Measurements from ENCODE around the gene REG4.
"Not testable (repeated sequence)": the region's sequence is repeated elsewhere in the genome, so short reads cannot be mapped to it uniquely, and the experiment has no call there.

The REG4 gene

DNA sequence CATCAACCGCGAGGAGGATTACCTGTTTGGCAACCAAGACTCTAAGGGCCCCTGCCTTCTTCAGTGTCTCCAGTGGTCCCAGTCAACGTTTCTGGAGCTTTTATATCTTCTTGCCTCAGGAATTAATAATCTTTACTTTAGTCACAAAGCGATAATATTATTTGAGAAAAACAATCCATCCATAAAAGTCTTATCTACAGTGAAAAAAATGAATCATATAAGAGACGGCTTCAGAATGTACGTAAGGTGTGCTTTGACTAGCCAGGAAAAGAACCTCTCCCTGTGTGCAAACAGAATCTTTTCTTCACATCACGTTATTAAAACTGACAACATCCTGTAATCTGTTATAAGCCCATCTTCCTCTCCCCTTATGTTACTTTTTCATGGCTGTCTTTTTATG, at the start of gene REG4:
Gene REG4, minus strand, starts transcription at position 74 of the 400 bp plus-strand sequence. CDS start 2,691 bp downstream, outside the sequence.
- DNase-seq: no peak

DNA sequence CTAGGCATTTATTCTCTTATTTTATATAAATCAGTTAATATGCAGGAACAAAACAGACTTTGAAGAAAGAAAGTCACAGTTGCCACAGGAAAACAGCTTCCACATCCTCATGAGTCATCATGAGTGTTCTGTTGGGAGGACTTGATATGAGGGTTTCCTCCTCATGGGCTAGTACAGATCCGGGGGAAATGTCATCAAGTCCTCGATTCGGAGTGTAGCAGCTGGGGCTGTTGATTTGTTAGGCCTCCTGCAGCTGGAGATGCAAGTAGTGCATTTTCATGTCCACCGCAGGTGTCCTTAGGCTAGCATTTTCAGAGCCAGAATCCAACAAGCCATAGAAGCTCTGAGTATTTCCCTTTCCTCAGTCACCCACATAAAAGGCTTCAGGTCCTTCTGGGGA, 48.4 kb upstream of the REG4 start:
- no peak for DNase-seq

DNA sequence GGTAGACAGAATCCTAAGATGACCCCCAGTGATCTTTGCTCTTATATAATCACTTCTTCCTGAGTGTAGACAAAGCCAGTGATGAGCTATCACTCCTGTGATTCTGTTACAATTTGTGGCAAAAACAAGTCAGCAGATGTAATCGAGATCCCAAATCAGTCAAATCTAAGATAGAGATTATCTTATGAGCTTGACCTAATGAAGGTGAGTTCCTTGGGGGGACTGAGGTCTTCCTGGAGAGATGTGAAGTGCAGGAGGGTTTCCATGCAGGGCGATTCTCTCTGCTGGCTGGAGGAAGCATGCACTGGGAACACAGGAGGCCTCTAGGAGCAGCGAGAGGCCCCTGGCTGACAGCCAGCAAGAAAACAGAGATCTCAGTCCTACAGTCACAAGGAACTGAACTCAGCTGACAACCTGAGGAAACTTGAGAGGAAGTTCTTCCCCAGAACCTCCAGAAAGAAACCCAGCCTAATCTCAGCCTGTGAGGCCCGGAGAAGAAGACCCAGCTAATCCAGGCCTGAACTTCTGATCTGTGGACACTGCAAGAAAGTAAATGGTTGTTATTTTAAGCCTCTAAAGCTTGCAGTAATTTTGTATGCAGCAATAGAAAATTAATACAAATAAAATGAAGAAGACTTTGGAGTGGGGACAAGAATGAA, 47.4 kb upstream of the REG4 start:
- not testable (repeated sequence) for DNase-seq

DNA sequence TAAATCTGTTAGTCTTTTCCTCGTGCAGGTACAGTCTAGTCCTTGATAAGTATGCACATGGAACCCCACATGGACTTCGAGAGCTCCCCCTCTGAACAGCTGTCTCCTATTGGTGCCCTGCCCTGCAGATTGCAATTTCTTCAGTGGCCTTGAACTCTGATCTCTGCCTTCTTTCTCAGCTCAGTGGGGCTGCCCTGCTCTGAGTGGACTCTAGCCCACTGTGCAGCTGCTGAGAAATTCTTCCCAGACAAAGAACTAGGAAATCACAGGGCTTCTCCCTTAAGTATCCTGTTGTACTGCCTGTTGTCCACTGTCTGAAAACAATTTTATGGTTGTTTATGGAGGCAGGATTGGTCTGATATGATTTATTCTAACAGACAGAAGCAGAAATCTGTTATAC, 46.9 kb upstream of the REG4 start:
- no peak for DNase-seq

DNA sequence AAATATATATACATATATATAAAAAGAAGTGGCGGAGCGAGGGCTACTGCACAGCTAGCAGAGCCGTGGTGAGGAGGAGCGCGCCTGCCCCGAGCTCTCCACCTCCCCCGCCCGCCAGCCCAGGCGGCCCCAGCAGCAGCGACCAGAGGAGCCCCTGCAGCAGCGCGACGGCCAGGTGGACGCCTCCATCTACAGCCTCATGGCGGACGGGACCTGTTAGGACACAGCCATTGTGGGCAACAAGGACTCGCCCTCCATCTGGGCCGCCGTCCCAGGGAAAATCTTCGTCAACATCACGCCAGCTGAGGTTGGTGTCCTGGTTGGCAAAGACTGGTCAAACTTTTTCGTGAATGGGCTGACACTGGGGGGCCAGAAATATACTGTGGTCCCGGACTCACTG, 41.9 kb upstream of the REG4 start:
- DNase-seq: no peak

DNA sequence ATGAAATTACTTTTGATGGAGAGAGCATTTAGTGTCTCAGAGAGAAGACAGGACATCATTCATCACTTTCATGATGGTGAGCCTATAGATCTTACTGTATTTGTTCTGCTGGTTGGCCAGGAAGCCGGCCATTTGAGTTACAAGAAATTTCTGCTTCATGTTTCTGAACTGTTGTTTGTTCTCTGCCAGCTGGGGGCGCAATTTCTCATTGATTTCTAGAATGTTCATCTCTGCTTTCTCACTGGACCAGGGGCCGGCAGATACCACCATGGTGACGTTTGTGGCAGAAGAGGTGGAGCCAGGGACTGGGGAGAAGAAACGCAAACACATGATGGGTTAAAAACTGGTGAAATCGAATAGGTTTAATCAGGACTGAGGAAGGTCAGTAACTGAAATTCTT, 32.9 kb upstream of the REG4 start:
- DNase-seq: not testable (repeated sequence)

DNA sequence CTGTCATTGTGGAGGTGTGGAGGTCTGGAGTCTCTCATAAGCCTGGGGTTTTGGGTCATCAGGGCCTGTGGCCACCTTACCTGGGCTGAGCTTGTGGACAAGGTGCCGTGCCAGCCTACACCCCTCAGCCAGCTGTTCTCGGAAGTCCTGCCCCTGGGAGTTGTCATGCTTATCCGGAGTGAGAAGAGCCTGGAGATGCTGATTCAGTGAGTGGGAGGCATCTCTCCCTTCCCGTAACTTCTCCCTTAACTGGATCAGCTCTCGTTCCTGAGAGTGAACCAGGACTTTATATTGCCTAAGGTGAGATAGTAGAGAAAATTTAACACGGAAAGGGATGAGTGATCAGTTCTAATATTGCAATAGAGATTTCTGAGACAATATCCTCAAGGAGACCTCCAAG, 30.0 kb upstream of the REG4 start:
- no peak for DNase-seq

DNA sequence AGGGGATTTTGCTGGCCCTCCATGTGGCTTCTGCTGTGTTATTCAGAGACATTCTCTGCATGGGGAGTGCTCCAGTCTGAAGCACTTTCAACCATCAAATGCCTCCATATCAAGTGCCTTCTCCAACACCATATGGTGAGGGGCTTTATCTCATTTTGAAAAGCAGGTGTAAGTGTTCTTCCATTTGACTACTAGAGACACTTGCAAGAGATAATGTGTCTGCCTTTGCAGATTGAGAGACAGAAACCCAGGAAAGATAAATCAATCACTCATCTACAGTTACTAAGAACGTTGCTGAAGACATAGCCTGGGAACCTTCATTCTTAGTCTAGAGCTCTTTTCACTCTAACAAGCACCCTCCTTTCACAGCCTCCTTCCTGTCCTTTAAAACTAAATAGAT, 29.5 kb upstream of the REG4 start:
- peak; percentile 84 for DNase-seq

DNA sequence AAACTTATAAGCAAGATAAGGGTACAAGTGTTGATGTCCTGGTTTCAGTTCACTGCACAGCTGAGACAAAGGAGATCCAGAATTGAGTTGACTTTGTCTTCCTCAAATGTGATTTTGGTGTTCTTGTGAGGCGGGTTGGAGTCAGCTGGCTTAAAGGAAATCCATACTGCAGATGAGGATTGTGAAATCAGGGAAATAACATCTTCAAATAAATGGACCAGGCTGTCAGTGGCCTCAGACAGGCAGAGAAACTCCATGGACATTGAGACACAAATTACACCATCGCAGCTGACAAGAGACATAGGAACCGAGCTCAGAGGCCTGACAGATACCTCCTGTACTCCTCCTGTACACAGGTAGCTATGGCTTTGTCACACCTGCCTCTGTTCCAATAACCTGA, 27.0 kb upstream of the REG4 start:
- DNase-seq: no peak

DNA sequence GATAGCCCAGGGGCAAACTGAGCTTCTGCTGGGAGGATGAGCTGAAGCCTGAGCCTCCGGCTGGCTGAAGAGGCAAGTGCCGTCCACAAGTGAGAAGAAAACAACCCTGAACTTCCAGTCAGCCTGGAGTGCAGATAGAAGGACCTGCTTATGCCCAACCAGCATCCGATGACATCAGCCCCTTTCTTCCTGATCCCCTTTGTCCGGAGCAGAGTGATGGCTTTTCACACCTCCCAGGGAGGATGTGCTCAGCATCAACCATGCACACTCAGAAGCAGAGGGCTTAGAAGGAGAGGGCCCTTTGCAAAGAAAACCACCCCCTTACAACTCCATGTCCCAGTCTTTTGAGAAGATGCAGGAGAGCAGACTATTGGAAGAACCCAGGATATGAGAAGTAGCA, 23.7 kb upstream of the REG4 start:
- no peak for DNase-seq

DNA sequence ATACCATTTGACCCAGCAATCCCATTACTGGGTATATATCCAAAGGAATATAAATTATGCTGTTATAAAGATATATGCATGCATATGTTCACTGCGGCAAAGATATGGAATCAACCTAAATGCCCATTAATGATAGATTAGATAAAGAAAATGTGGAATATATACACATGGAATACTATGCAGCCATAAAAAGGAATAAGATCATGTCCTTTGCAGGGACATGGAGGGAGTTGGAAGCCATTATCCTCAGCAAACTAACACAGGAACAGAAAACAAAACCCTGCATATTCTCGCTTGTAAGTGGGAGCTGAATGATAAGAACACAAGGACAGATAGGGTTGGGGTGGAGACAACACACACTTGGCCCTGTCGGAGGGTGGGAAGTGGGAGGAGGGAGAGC, 19.8 kb upstream of the REG4 start:
- no peak for DNase-seq

DNA sequence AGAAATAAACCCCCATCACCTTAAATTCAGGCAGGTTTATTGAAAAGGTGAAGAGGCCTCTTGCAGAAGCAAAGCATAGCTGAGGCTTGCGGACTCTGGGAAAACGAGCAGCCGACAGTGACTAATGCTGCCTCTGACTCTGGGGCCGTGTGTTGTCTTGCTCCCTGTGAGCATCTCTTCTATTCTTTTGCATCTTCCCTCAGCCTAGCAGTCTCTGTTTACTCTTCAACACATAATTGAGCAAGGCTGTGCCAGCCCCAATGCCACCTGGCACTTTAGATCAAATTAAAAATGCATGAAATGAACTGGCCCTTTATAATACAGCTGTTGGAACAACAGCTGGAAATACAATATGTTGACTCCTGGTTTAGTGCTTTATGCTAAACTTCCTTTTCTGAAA, 18.4 kb upstream of the REG4 start:
- no peak for DNase-seq

DNA sequence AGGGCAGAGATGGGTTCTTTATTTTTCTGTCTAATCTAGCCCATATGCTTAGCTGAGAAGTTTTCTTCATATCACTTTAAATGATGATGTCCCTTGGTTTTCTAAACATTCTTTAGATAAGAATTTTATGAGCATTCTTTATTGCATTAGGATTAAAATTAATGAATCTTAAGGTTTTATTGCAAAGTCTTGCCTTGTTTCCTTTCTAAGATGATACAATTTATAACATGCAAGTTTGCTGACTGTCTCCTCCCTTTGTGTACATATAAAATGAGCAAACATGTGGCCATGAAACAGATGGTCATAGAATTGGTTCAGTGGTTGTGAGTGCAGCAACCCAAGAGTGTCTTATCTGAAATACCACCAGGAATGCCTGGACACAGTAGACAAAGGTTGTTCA, 17.7 kb upstream of the REG4 start:
- DNase-seq: not testable (repeated sequence)

DNA sequence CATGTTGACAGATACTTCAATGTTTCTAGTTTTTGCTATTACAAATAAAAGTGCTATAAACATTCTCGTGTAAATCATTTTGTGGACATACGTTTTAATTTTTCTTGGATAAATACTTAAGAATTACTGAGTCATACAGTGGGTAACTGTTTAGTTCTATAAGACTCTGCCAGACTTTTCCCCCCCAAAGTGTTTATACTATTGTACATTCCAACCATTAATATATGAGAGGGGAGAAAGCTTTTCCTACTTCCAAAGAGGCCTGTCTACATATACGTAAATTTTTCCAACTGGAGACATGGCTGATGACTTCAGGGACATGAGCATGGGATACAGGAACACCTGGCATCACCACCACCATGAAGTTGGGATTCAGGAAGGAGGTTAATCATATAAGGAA, 17.0 kb upstream of the REG4 start:
- no peak for DNase-seq

DNA sequence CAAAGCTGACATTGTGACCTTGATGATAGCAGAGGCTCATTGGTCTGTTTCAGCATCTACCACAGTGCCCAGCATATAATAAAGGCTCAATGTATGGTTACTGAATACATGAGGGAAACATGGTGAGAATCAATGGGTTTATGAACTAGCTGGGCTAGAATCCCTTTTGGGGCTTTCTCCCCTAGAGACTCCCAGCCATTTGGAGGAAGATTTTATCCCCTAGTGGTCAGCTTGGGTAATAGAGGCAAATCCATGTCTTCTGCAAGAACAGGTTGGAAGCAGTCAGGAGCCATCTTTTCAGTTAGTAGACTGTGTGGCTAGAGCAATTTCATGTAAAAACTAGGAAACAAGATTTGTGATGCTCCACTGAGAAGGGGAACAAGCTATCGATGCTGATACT, 15.8 kb upstream of the REG4 start:
- no peak for DNase-seq

DNA sequence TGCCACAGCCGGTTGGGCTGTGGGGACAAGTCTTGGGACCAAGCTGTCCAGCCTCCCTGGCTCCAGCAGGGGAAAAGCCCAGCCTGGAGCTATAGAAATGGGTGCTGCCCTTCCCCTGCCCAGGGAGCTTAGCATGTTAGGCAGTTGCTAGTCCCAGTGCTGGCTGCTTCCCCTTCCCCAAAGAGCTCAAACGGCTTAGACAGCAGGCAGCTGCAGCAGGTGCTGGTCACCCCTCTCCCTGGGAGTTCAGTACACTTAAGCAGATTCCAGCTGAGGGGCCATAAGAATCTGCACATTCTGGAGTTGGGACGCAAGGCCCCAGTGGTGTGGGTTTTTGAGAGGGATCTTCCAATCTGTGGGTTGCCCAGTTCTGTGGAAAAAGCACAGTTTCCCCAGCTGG, 11.1 kb upstream of the REG4 start:
- no peak for DNase-seq

DNA sequence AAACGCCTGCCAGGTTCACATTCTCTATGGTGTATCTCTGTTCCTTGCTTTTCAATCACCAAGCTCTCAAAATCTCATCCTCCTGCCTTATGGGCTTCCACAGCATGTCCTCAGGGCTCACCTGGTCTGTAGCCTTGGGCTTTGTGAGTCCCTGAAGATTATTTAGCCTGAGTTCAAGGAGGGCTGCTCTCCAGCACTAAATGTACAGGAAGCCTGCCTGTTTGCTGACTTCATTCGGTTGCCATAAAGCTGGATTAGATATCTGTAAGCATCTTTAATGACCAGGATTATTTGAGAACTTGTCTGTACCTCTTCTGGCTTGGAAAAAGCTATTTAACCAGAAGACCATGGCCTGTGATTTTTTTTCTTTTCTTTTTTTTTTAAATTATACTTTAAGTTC, 6.9 kb upstream of the REG4 start:
- no peak for DNase-seq

DNA sequence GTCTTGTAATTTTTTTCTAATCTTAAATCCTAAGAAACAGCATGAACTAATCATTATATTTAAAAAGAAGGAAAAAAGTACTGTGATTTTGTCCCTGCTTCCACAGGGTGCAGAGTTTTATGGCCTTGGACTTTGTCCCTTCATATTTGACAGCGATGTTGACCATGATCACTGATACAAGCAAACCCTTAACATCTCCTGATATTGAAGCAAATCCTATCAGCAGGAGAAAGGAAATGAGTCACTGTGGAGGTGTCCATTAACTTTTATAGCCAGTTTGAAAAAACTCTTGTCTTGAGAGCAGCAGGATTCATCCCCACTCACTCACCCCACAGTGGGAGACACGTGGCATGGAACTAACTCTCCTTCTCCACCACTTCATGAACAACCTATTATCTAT, 5.1 kb upstream of the REG4 start:
- DNase-seq: no peak

DNA sequence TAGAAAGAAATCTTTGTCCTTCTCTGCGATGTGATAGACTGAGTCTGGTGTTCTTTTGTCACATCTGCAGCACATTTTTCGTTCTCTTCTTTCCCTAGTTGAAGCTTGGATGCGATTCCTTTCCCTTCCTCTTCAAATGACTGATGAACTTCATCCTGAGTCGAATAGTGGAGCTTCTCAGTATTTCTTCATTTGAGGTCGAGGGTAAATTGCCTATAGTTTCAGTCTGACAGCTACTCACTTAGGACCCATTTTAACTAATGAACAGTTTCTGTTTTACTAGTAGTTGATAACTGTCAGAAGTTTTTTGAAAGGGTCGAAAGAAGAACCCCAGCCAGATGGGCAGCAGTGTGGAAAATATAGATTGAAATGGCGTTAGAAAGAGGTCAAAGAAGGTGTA, 4.7 kb upstream of the REG4 start:
- DNase-seq: no peak

DNA sequence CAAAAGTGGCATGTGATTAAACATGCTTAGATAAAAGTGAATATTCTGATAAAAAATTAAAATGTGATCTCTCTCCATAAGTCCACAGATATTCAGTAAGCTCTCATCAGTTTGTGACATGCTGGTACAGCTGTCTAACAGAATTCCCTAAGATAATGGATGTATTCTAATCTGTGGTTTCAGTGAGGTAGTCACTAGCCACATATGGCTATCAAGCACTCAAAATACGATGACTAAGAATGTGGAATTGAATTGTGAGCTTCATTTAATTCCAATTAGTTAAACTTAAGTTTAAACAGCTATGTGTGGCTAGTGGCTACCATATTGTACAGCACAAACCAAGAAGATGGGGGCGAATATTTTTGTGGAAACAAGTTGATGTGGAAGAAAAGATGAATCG, 4.1 kb upstream of the REG4 start:
- no peak for DNase-seq

DNA sequence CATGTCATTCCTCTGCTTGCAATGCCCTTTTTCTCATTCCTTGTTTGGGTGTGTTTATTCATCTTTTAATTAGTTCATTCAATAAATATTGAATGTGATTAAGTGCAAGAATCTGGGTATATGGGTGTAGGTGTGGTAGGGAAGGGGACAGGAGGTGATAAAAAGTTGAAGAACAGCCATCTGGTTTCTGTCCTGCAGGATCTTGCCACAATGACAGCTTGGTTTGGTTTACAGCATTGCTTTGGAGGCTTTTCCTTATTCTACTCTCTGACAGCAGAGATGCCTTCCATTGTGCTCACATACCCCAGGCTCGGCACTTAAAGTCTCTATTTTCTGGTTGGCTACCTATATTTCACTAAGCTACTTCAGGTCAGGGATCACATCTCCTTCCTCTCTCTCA, 3.0 kb upstream of the REG4 start:
- no peak for DNase-seq

DNA sequence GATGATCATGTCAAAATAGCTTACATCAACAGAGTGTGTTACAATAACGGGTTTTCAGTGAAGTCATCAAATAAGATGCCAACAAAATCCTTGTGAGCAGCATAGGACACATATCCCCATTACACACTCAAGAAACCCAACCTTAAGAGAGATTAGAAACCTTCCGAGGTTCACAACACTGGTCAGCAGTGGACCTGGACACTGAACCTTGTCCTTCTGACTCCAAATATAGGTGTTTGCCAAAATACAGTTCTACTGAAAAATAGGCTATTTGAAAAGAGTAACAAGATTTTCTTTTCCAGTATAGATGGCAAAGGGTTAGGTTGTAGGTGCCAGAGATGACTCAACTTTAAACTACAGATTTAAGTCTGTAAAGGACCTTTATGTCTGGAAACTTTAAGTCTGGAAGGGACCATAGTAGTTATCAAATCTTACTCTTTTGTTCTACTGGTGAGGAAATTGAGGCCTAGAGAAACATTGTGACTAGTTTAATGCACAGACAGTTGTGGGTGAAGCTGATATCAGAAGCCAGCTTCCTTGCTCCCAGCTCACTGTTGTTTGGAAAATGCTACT, 811 bp upstream of the REG4 start:
- DNase-seq: no peak

DNA sequence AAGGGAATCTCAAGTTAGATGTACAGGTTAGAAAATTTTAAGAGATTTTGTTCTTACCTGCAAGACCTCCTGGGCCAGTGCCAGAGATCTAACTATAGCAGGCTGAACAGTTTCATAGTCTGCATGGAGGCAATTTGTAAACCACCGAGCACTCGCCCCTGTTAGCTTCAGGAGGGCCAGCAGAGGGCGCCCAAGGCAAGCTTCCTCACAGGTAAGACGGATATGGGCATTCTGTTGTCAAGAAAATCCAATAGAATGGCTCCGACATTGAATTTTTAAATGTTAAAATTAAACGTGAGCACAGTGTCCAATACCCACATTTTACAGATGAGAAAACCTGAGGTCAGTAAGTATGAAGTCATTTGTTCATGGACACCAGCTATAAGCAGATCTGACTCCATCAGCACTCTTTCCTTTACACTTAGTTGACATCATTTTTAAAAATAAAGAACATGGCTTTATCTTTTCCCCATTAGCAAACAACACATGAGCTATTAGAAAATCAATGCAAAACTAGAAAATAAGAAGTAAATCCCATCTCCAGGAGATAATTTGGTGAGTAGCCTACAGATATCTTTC, 2.2 kb downstream of the REG4 start:
- peak; percentile 23 for DNase-seq

DNA sequence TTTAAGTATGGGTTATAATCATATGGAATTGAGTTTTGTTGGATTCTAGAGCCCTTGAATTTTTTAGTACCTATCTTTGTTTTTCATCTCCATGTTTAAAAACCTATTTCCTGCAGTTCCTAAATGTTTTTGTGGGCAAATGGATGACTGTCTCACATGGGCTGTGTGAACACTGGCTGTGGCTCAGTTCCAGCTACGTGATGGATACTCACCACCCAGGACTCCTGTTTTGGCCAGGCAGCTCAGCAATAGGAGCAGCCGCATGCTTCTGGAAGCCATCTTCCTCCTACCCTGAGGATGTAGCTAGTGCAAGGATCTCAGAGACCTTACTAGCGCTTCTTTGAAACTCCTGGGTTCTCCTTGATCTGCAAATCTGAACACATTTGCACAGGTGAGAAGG, 2.8 kb downstream of the REG4 start:
- no peak for DNase-seq

DNA sequence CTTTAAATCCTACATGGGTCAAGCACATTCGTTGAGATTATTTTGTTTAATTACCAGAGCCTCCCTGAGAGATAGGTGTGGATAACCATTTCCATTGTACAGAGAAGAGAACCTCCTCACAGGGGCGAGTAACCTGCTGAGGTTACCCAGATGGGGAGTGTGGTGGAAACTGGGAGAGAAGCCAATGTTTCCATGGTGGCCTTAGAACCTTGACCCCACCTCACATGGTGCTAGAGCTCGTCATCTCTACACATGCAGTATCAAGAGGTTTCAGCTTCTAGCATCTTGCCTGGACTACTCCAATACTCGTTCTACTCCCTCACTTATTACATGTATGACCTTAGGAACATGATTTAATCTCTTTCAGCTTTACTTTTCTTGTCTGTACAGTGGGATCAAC, 4.8 kb downstream of the REG4 start:
- DNase-seq: no peak
